ENCODE measurements around the gene LOC101059915.

LOC101059915 gene

DNA sequence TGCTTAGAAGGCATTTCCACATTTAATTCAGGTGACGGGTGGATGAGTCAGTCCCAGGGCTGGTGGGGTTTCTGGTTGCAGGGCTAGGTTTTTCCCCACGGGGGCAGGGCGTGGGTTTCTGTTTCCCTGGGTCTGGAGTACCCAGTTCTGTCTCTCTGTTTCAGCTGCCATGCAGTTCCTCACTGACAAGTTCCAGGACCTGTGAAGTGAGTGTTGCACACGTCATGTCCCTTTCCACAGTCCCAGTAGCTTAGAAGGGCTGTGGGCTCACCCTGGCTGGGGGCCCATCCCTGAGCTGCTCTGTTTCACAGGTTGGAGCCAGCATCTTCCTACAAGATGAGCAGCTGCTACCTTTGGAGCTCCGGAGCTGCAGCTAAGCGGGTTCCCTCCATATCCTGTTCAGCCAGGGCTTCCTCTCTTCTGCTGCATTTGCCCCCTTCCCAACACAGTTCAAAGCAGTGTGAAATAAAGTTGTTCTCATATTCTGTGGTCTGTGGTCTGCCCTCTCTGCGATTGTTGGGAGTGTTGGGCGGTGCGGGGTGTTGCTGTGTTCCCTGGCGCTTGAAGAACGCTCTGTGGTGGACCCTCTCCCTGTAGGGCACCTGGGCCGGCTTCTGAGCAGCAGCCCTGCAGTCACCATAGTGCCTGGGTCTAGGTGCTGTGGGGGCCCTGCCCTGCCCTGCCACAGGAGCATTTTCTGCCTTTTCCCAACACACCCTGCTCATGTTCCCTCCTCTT lies 3.9 kb downstream of the LOC101059915 start:
- 51% methylated on average over 5 of the region's 12 CpGs for WGBS (ENCODE audit: low lambda C conversion rate)
- no peaks in the 10 kb centered on the region for H3K4me1 ChIP-seq (ENCODE audit: insufficient read depth, low read length)
- no peak for FAIRE-seq
- H3K79me2 ChIP-seq (ENCODE audit: insufficient read depth, low read length) = no peaks in the 10 kb centered on the region
- ATAC-seq = no peak
- peaks cover 0 to 4% of the 10 kb centered on the region in 2 experiments; a peak in 2 of 5 replicates for H3K27me3 ChIP-seq (ENCODE audit: control insufficient read depth in 1 of 2, insufficient read depth in 2 of 2, low read length in 2 of 2)
- H3K36me3 ChIP-seq (replicated peaks in 1 of 2; ENCODE audit: control insufficient read depth in 1 of 2, insufficient read depth in 2 of 2, low read length in 2 of 2) = no peaks in the 10 kb centered on the region
- no peak overlapping the region for H3K27ac ChIP-seq (ENCODE audit: extremely low read length, insufficient read depth, low read length)
- CTCF ChIA-PET (ENCODE audit: low intra/inter-chr PET ratio, low total read pairs) = no interaction called here
- no peak overlapping the region for H2AFZ ChIP-seq (ENCODE audit: low read length)
- in situ Hi-C loops (cut with HindIII; ENCODE audit: extremely low pct_ligation_motif_present, low pct_unique_long_range_greater_than_20kb) = no loop called here
- H3K4me3 ChIP-seq (replicated peaks in 1 of 3; ENCODE audit: insufficient read depth in 1 of 3, low read depth in 2 of 3, low read length in 3 of 3) = no peak overlapping the region
- BruUV-seq (replicated peaks) = no TSS peak
- DNase-seq (ENCODE audit: low spot score) = no peak
- intact Hi-C loops (cut with micrococcal nuclease; ENCODE audit: unreplicated experiment) = no loop called here
- H3K9ac ChIP-seq (ENCODE audit: insufficient read depth, low read depth, low read length) = no peak overlapping the region
- no peaks in the 10 kb centered on the region for H3K9me3 ChIP-seq (ENCODE audit: low read length)
- POLR2A ChIA-PET = no interaction called here
- TF ChIP-seq ZNF3 (CRISPR knock-in tag; IDR thresholded peaks at IDR 0.05) (no peak), MEIS1 (CRISPR knock-in tag; IDR thresholded peaks at IDR 0.05; ENCODE audit: borderline replicate concordance) (no peak), HMG20B (CRISPR knock-in tag; conservative IDR thresholded peaks at IDR 0.05) (no peak), ZNF251 (CRISPR knock-in tag; IDR thresholded peaks at IDR 0.05) (no peak), ZNF253 (CRISPR knock-in tag; IDR thresholded peaks at IDR 0.05; ENCODE audit: borderline replicate concordance) (no peak), ZNF543 (CRISPR knock-in tag; IDR thresholded peaks at IDR 0.05) (no peak), PCBP1 (IDR thresholded peaks at IDR 0.05; ENCODE audit: borderline replicate concordance, low read depth, low read length) (no peak), RFX5 (IDR thresholded peaks at IDR 0.05; ENCODE audit: low read depth, low read length) (no peak), ZNF496 (CRISPR knock-in tag; IDR thresholded peaks at IDR 0.05; ENCODE audit: insufficient replicate concordance) (no peak), ZMYM3 (CRISPR knock-in tag; IDR thresholded peaks at IDR 0.05) (no peak), KLF9 (CRISPR knock-in tag; IDR thresholded peaks at IDR 0.05; ENCODE audit: low read depth) (no peak), ZFAT (CRISPR knock-in tag; conservative IDR thresholded peaks at IDR 0.05) (no peak)
- TF ChIP-seq, protein P1, sequence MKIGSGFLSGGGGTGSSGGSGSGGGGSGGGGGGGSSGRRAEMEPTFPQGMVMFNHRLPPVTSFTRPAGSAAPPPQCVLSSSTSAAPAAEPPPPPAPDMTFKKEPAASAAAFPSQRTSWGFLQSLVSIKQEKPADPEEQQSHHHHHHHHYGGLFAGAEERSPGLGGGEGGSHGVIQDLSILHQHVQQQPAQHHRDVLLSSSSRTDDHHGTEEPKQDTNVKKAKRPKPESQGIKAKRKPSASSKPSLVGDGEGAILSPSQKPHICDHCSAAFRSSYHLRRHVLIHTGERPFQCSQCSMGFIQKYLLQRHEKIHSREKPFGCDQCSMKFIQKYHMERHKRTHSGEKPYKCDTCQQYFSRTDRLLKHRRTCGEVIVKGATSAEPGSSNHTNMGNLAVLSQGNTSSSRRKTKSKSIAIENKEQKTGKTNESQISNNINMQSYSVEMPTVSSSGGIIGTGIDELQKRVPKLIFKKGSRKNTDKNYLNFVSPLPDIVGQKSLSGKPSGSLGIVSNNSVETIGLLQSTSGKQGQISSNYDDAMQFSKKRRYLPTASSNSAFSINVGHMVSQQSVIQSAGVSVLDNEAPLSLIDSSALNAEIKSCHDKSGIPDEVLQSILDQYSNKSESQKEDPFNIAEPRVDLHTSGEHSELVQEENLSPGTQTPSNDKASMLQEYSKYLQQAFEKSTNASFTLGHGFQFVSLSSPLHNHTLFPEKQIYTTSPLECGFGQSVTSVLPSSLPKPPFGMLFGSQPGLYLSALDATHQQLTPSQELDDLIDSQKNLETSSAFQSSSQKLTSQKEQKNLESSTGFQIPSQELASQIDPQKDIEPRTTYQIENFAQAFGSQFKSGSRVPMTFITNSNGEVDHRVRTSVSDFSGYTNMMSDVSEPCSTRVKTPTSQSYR (CRISPR knock-in tag; IDR thresholded peaks at IDR 0.05; ENCODE audit: borderline replicate concordance) = no peak
- TF ChIP-seq, protein P2, sequence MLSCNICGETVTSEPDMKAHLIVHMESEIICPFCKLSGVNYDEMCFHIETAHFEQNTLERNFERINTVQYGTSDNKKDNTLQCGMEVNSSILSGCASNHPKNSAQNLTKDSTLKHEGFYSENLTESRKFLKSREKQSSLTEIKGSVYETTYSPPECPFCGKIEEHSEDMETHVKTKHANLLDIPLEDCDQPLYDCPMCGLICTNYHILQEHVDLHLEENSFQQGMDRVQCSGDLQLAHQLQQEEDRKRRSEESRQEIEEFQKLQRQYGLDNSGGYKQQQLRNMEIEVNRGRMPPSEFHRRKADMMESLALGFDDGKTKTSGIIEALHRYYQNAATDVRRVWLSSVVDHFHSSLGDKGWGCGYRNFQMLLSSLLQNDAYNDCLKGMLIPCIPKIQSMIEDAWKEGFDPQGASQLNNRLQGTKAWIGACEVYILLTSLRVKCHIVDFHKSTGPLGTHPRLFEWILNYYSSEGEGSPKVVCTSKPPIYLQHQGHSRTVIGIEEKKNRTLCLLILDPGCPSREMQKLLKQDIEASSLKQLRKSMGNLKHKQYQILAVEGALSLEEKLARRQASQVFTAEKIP (CRISPR knock-in tag; IDR thresholded peaks at IDR 0.05; ENCODE audit: borderline replicate concordance) = no peak
- TF ChIP-seq, protein P3, sequence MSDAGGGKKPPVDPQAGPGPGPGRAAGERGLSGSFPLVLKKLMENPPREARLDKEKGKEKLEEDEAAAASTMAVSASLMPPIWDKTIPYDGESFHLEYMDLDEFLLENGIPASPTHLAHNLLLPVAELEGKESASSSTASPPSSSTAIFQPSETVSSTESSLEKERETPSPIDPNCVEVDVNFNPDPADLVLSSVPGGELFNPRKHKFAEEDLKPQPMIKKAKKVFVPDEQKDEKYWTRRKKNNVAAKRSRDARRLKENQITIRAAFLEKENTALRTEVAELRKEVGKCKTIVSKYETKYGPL (CRISPR knock-in tag; IDR thresholded peaks at IDR 0.05) = no peak
- TF ChIP-seq, protein P4, sequence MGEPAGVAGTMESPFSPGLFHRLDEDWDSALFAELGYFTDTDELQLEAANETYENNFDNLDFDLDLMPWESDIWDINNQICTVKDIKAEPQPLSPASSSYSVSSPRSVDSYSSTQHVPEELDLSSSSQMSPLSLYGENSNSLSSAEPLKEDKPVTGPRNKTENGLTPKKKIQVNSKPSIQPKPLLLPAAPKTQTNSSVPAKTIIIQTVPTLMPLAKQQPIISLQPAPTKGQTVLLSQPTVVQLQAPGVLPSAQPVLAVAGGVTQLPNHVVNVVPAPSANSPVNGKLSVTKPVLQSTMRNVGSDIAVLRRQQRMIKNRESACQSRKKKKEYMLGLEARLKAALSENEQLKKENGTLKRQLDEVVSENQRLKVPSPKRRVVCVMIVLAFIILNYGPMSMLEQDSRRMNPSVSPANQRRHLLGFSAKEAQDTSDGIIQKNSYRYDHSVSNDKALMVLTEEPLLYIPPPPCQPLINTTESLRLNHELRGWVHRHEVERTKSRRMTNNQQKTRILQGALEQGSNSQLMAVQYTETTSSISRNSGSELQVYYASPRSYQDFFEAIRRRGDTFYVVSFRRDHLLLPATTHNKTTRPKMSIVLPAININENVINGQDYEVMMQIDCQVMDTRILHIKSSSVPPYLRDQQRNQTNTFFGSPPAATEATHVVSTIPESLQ (CRISPR knock-in tag; conservative IDR thresholded peaks at IDR 0.05) = no peak
- no peaks in the 10 kb centered on the region for H4K20me1 ChIP-seq (ENCODE audit: insufficient read depth, low read length)
- no peak overlapping the region for H3K4me2 ChIP-seq (ENCODE audit: low read depth, low read length)
